WTC11 (cell line): ENCODE results near the gene CLPTM1. TPM values are rescaled to one million over a fixed set of nuclear protein-coding genes. Genes with fewer than 3 reads are reported as not detected.

Experiments used
- ATAC-seq: fragments of 200-7000 bp; cut with Tn5 transposase; 2 replicates; pipeline ENCODE4 v1.10.0; 2021; ENCODE audit warnings: mild to moderate bottlenecking, moderate library complexity
- CTCF ChIA-PET: fragments of 300-600 bp; sonication (Branson Sonifier 250); formaldehyde crosslinking; loops from one replicate; lab custom pipeline; 2021; ENCODE audit warnings: antibody characterized with exemption; lab: Charles Lee
- POLR2A ChIA-PET: fragments of 350-600 bp; sonication (Branson Sonifier 250); formaldehyde crosslinking; loops from one replicate; lab custom pipeline; 2021; ENCODE audit warnings: antibody characterized with exemption; lab: Charles Lee
- DNase-seq: peaks from one replicate; pipeline ENCODE4 v3.0.0; 2021; ENCODE audit warnings: low spot score
- H3K27ac Mint-ChIP-seq: 2 replicates; pipeline ENCODE4 v1.8.0; 2021; ENCODE audit warnings: mixed read lengths
- H3K27me3 Mint-ChIP-seq: 2 replicates; pipeline ENCODE4 v1.8.0; 2021; ENCODE audit warnings: low read depth, mild to moderate bottlenecking, moderate library complexity, mixed read lengths
- H3K36me3 Mint-ChIP-seq: 2 replicates; pipeline ENCODE4 v1.8.0; 2021; ENCODE audit warnings: mixed read lengths
- H3K4me1 Mint-ChIP-seq: 2 replicates; pipeline ENCODE4 v1.8.0; 2022; ENCODE audit warnings: mixed read lengths
- H3K4me3 Mint-ChIP-seq: 2 replicates; pipeline ENCODE4 v1.8.0; 2021; ENCODE audit warnings: mild to moderate bottlenecking, moderate library complexity, mixed read lengths
- H3K9me3 Mint-ChIP-seq: 2 replicates; pipeline ENCODE4 v1.8.0; 2021; ENCODE audit warnings: mixed read lengths
- AFF4 ChIP-seq: sonication (generic); formaldehyde crosslinking; IDR thresholded peaks from 2 replicates; pipeline ENCODE4 v1.8.1; 2023; ENCODE audit warnings: mild to moderate bottlenecking, missing genetic modification reagents, borderline replicate concordance
- ELF4 ChIP-seq: sonication (generic); formaldehyde crosslinking; IDR thresholded peaks from 2 replicates; pipeline ENCODE4 v1.8.1; 2022; ENCODE audit warnings: low read depth, mild to moderate bottlenecking, moderate library complexity, missing genetic modification reagents
- ERG ChIP-seq: fragments of 250-450 bp; sonication (Bioruptor Pico); IDR thresholded peaks from 2 replicates; pipeline ENCODE4 v1.8.0; 2021; ENCODE audit warnings: mild to moderate bottlenecking
- ETV6 ChIP-seq: sonication (generic); formaldehyde crosslinking; IDR thresholded peaks from 2 replicates; pipeline ENCODE4 v1.8.1; 2022; ENCODE audit warnings: mild to moderate bottlenecking, missing genetic modification reagents
- FOXP1 ChIP-seq: sonication (generic); formaldehyde crosslinking; IDR thresholded peaks from 2 replicates; pipeline ENCODE4 v1.8.0; 2022; ENCODE audit warnings: missing genetic modification reagents, mild to moderate bottlenecking, moderate library complexity, borderline replicate concordance
- GABPB1 ChIP-seq: sonication (generic); formaldehyde crosslinking; IDR thresholded peaks from 2 replicates; pipeline ENCODE4 v1.8.1; 2023; ENCODE audit warnings: mild to moderate bottlenecking, missing genetic modification reagents
- HMGA2 ChIP-seq: fragments of 250-450 bp; sonication (Bioruptor Pico); IDR thresholded peaks from 2 replicates; pipeline ENCODE4 v1.4.0; 2021; ENCODE audit warnings: mild to moderate bottlenecking, moderate library complexity
- IRF1 ChIP-seq: sonication (generic); formaldehyde crosslinking; IDR thresholded peaks from 2 replicates; pipeline ENCODE4 v1.8.0; 2023; ENCODE audit warnings: missing genetic modification reagents
- IRF2 ChIP-seq: sonication (generic); formaldehyde crosslinking; IDR thresholded peaks from 2 replicates; pipeline ENCODE4 v1.8.0; 2022; ENCODE audit warnings: low read depth, missing genetic modification reagents, borderline replicate concordance
- JUN ChIP-seq: sonication (generic); formaldehyde crosslinking; IDR thresholded peaks from 2 replicates; pipeline ENCODE4 v1.8.0; 2023; ENCODE audit warnings: mild to moderate bottlenecking, missing genetic modification reagents
- MAX ChIP-seq: sonication (generic); formaldehyde crosslinking; IDR thresholded peaks from 2 replicates; pipeline ENCODE4 v1.8.0; 2022; ENCODE audit warnings: mild to moderate bottlenecking, missing genetic modification reagents
- NFE2L1 ChIP-seq: sonication (generic); formaldehyde crosslinking; IDR thresholded peaks from 2 replicates; pipeline ENCODE4 v1.8.1; 2023; ENCODE audit warnings: missing genetic modification reagents
- NR3C1 ChIP-seq: sonication (generic); formaldehyde crosslinking; conservative IDR thresholded peaks from 2 replicates; pipeline ENCODE4 v1.8.1; 2023; ENCODE audit warnings: low read depth, mild to moderate bottlenecking, missing genetic modification reagents
- PRRX2 ChIP-seq: fragments of 250-450 bp; sonication (Bioruptor Pico); IDR thresholded peaks from 2 replicates; pipeline ENCODE4 v1.8.0; 2021; ENCODE audit warnings: mild to moderate bottlenecking
- TCF7 ChIP-seq: sonication (generic); formaldehyde crosslinking; IDR thresholded peaks from 2 replicates; pipeline ENCODE4 v1.8.0; 2022; ENCODE audit warnings: mild to moderate bottlenecking, low read depth, missing genetic modification reagents, moderate library complexity
- ZNF121 ChIP-seq: sonication (generic); formaldehyde crosslinking; IDR thresholded peaks from 2 replicates; pipeline ENCODE4 v1.8.0; 2023; ENCODE audit warnings: missing genetic modification reagents
- ZNF138 ChIP-seq: sonication (generic); formaldehyde crosslinking; conservative IDR thresholded peaks from 2 replicates; pipeline ENCODE4 v1.8.1; 2022; ENCODE audit warnings: mild to moderate bottlenecking, moderate library complexity, missing genetic modification reagents
- ZNF232 ChIP-seq: sonication (generic); formaldehyde crosslinking; IDR thresholded peaks from 2 replicates; pipeline ENCODE4 v1.8.0; 2022; ENCODE audit warnings: mild to moderate bottlenecking, missing genetic modification reagents
- ZNF396 ChIP-seq: fragments of 250-450 bp; sonication (Bioruptor Pico); IDR thresholded peaks from 2 replicates; pipeline ENCODE4 v1.8.0; 2021; ENCODE audit warnings: mild to moderate bottlenecking, moderate library complexity, borderline replicate concordance
- total RNA-seq: library from RNA; stranded (reverse); gene quantifications from 3 replicates; pipeline ENCODE4 v1.2.3, GENCODE V29; 2021

CLPTM1 gene
- total RNA-seq, 1 experiment from 2014 or later: 85.6 TPM

- TF ChIP-seq IRF2 (CRISPR knock-in tag) (no peak), IRF1 (no peak), ETV6 (CRISPR knock-in tag) (no peak), GABPB1 (CRISPR knock-in tag) (no peak), JUN (CRISPR knock-in tag) (no peak), AFF4 (CRISPR knock-in tag) (no peak), HMGA2 (CRISPR knock-in tag) (no peak), ZNF396 (CRISPR knock-in tag) (no peak), ELF4 (no peak), NR3C1 (no peak), ZNF121 (CRISPR knock-in tag) (no peak)
These were observed 11.4 kb upstream of the CLPTM1 start (continued) for GRCh38 chr19:44943801-44944249.

- ATAC-seq (no peak), DNase-seq (no peak)
- TF ChIP-seq ZNF232 (CRISPR knock-in tag) (no peak), TCF7 (no peak), ERG (CRISPR knock-in tag) (no peak), IRF1 (no peak), PRRX2 (CRISPR knock-in tag) (no peak), MAX (CRISPR knock-in tag) (no peak), HMGA2 (CRISPR knock-in tag) (no peak), NFE2L1 (CRISPR knock-in tag) (no peak), FOXP1 (CRISPR knock-in tag) (no peak), ZNF138 (CRISPR knock-in tag) (no peak)
- H3K27me3 Mint-ChIP-seq: no peaks in the 10 kb centered on the region; the same call in none of the 2 replicates
- ChIA-PET POLR2A (no interaction called here), CTCF (interaction anchor here (0.7 to 1.1 kb wide), 2 partner anchors 43 to 70 kb away, joined by 3 read pairs; no protein-coding TSS in a partner anchor)
- H3K27ac Mint-ChIP-seq: no peak overlapping the region
- H3K36me3 Mint-ChIP-seq: no peaks in the 10 kb centered on the region
- H3K9me3 Mint-ChIP-seq: no peaks in the 10 kb centered on the region
- H3K4me3 Mint-ChIP-seq: no peak overlapping the region
- H3K4me1 Mint-ChIP-seq: no peaks in the 10 kb centered on the region
These were observed 8.1 kb upstream of the CLPTM1 start for GRCh38 chr19:44947041-44947581.
